Measurements from ENCODE around the gene MGRN1. TPM values are rescaled to one million over a fixed set of nuclear protein-coding genes. Genes with fewer than 3 reads are reported as not detected.

MGRN1 gene
- total and polyA plus RNA-seq, 2 of the 13 experiments (the other 11 are each of a cell fraction or from before 2014, with no cell fraction given), result 11.9 to 12.6 TPM

DNA sequence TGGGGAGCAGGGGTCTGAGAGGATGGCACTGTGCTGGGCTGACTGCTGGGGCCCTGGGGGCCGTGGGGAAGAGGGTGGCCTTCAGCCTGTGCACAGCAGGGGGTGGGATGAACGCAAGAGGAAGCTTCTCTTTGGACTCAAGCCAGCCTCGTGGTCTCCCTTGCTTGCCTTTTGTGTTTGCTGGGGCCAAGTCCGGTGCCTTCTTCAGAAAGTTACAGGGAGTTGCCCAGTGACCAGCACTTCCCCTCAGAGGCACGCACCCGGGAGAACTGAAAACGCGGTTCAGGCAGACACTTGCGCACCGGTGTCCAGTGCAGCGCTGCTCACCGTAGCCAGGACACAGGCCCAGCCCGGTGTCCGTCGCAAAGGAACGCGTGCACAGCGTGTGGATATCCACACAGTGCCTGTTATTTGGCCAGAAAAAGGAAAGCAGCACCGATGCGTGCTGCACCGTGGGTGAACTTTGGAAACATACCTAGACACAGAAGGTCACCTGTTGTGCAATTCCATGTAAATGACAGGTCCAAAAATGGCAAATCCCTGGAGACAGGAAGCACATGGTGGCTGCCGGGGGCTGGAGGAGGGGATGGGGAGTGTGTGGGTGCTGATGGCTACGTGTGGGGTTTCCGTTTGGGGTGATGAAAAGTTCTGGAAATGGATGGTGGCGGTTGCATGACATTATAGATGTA lies 39.3 kb downstream of the MGRN1 start (continued):
- TF ChIP-seq ZNF841 (CRISPR knock-in tag; IDR thresholded peaks at IDR 0.05; ENCODE audit: borderline replicate concordance) (no peak), SIX4 (CRISPR knock-in tag; IDR thresholded peaks at IDR 0.05) (peak; percentile 45; the same call in 1 of the 2 replicates), NR2F1 (CRISPR knock-in tag; IDR thresholded peaks at IDR 0.05) (peak; percentile 66 to 72), REXO4 (CRISPR knock-in tag; IDR thresholded peaks at IDR 0.05; ENCODE audit: borderline replicate concordance) (0 out of 2 replicates have a peak, but pooled peaks have one; percentile 61), FOXO1 (CRISPR knock-in tag; IDR thresholded peaks at IDR 0.05) (peak; percentile 89), ZNF24 (IDR thresholded peaks at IDR 0.05) (0 out of 2 replicates have a peak, but pooled peaks have one; percentile 13), ZNF34 (CRISPR knock-in tag; IDR thresholded peaks at IDR 0.05; ENCODE audit: borderline replicate concordance) (no peak; the same call in 1 of the 2 replicates), PAF1 (CRISPR knock-in tag; IDR thresholded peaks at IDR 0.05) (no peak)
- TF ChIP-seq, protein P1, sequence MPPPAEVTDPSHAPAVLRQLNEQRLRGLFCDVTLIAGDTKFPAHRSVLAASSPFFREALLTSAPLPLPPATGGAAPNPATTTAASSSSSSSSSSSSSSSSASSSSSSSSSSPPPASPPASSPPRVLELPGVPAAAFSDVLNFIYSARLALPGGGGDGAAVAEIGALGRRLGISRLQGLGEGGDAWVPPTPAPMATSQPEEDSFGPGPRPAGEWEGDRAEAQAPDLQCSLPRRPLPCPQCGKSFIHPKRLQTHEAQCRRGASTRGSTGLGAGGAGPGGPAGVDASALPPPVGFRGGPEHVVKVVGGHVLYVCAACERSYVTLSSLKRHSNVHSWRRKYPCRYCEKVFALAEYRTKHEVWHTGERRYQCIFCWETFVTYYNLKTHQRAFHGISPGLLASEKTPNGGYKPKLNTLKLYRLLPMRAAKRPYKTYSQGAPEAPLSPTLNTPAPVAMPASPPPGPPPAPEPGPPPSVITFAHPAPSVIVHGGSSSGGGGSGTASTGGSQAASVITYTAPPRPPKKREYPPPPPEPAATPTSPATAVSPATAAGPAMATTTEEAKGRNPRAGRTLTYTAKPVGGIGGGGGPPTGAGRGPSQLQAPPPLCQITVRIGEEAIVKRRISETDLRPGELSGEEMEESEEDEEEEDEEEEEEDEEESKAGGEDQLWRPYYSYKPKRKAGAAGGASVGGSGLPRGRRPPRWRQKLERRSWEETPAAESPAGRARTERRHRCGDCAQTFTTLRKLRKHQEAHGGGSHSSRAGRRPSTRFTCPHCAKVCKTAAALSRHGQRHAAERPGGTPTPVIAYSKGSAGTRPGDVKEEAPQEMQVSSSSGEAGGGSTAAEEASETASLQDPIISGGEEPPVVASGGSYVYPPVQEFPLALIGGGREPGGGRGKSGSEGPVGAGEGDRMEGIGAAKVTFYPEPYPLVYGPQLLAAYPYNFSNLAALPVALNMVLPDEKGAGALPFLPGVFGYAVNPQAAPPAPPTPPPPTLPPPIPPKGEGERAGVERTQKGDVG (CRISPR knock-in tag; IDR thresholded peaks at IDR 0.05; ENCODE audit: borderline replicate concordance), result peak; percentile 95; the same call in 1 of the 2 replicates
- TF ChIP-seq, protein P2, sequence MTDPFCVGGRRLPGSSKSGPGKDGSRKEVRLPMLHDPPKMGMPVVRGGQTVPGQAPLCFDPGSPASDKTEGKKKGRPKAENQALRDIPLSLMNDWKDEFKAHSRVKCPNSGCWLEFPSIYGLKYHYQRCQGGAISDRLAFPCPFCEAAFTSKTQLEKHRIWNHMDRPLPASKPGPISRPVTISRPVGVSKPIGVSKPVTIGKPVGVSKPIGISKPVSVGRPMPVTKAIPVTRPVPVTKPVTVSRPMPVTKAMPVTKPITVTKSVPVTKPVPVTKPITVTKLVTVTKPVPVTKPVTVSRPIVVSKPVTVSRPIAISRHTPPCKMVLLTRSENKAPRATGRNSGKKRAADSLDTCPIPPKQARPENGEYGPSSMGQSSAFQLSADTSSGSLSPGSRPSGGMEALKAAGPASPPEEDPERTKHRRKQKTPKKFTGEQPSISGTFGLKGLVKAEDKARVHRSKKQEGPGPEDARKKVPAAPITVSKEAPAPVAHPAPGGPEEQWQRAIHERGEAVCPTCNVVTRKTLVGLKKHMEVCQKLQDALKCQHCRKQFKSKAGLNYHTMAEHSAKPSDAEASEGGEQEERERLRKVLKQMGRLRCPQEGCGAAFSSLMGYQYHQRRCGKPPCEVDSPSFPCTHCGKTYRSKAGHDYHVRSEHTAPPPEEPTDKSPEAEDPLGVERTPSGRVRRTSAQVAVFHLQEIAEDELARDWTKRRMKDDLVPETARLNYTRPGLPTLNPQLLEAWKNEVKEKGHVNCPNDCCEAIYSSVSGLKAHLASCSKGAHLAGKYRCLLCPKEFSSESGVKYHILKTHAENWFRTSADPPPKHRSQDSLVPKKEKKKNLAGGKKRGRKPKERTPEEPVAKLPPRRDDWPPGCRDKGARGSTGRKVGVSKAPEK (CRISPR knock-in tag; IDR thresholded peaks at IDR 0.05; ENCODE audit: borderline replicate concordance), result peak; percentile 92
- TF ChIP-seq, protein P3, sequence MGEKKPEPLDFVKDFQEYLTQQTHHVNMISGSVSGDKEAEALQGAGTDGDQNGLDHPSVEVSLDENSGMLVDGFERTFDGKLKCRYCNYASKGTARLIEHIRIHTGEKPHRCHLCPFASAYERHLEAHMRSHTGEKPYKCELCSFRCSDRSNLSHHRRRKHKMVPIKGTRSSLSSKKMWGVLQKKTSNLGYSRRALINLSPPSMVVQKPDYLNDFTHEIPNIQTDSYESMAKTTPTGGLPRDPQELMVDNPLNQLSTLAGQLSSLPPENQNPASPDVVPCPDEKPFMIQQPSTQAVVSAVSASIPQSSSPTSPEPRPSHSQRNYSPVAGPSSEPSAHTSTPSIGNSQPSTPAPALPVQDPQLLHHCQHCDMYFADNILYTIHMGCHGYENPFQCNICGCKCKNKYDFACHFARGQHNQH (CRISPR knock-in tag; IDR thresholded peaks at IDR 0.05), result peak; percentile 93
- TF ChIP-seq, protein P4, sequence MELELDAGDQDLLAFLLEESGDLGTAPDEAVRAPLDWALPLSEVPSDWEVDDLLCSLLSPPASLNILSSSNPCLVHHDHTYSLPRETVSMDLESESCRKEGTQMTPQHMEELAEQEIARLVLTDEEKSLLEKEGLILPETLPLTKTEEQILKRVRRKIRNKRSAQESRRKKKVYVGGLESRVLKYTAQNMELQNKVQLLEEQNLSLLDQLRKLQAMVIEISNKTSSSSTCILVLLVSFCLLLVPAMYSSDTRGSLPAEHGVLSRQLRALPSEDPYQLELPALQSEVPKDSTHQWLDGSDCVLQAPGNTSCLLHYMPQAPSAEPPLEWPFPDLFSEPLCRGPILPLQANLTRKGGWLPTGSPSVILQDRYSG (CRISPR knock-in tag; IDR thresholded peaks at IDR 0.05), result peak; percentile 97
- TF ChIP-seq, protein P5, sequence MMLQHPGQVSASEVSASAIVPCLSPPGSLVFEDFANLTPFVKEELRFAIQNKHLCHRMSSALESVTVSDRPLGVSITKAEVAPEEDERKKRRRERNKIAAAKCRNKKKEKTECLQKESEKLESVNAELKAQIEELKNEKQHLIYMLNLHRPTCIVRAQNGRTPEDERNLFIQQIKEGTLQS (CRISPR knock-in tag; IDR thresholded peaks at IDR 0.05), result peak; percentile 67; the same call in 1 of the 2 replicates
- TF ChIP-seq, protein P6, sequence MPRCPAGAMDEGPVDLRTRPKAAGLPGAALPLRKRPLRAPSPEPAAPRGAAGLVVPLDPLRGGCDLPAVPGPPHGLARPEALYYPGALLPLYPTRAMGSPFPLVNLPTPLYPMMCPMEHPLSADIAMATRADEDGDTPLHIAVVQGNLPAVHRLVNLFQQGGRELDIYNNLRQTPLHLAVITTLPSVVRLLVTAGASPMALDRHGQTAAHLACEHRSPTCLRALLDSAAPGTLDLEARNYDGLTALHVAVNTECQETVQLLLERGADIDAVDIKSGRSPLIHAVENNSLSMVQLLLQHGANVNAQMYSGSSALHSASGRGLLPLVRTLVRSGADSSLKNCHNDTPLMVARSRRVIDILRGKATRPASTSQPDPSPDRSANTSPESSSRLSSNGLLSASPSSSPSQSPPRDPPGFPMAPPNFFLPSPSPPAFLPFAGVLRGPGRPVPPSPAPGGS (CRISPR knock-in tag; IDR thresholded peaks at IDR 0.05), result peak; percentile 98

Data from HepG2 (cell line).